Stimulated activated CD4-positive, alpha-beta T cell treated with anti-CD3 and anti-CD28 coated beads, Interleukin-12 subunit alpha, Interleukin-12 subunit beta, amount 100 ng/mL, for 48 hours (primary cell): ENCODE results near the gene MISFA.
A peak's percentile ranks its signal among the peaks of the same experiment; 100 is the strongest.
"Not testable (repeated sequence)": the region's sequence is repeated elsewhere in the genome, so short reads cannot be mapped to it uniquely, and the experiment has no call there.

Experiments
- DNase-seq, 3 donors: peaks; one replicate each; pipeline ENCODE4 v3.0.0-alpha.2; 2020; ENCODE audit warnings: low read depth in 2 of 3, low spot score in 1 of 3

MISFA gene

GRCh38 chr11:18617688-18618341 lies 18.2 kb downstream of the MISFA start:
- peak in 1 of 3 donors; percentile 32 for DNase-seq

DNA sequence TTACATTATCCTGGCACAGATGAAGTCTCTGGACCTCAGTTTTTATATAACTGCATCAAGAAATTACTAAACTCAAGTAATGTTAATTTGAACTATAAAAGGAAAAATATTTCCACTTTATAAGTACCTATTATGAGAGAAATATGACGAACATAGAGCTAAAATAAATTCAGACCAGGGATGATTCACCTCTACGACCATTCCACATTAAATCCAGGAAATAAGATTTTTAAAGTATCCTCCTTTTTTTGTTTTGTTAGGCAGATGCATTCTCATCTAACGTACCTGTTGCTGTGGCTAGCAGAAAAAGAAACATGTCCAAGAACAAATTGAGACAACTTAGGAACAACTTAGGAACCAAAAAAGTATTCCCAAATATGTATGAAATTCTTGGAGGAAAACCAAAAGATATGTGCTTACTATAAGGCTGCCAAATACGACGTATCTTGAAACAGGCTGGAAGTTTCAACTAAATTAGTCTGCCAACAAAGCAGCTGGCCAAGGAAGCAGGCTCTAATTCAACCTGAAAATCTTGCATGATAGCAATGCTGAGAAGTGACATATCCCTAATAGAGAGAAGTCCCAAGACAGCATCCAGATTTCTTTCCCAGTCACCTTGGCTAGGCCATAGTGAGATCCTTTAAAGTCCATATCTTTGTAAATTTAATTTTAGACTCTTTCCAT lies 18.9 kb downstream of the MISFA start:
- DNase-seq: no peak

GRCh38 chr11:18623707-18624106 lies 24.1 kb downstream of the MISFA start:
- no peak for DNase-seq

- no peak for DNase-seq
Observed at GRCh38 chr11:18624161-18624560, 24.6 kb downstream of the MISFA start.

DNA sequence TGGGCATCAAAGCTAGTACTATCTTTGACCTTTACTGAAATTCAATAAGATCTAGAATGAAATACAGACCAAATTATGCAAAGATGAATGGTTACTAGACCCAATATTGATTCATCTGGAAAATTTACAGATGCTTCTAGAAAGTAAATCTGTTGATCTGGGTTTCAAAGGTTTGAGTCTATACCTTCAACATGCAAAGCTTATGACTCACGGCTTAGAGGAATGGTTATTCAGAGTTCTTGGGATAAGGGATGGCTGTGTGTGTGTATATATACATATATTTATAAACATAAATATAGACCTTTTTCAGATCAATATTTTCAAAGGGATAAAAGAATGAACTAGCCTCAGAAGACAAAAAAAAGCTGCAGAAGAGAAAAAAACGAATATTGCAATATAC lies 33.3 kb downstream of the MISFA start:
- no peak for DNase-seq

GRCh38 chr11:18633256-18634139 lies 33.9 kb downstream of the MISFA start:
- DNase-seq: peak in 1 of 3 donors; percentile 13

DNA sequence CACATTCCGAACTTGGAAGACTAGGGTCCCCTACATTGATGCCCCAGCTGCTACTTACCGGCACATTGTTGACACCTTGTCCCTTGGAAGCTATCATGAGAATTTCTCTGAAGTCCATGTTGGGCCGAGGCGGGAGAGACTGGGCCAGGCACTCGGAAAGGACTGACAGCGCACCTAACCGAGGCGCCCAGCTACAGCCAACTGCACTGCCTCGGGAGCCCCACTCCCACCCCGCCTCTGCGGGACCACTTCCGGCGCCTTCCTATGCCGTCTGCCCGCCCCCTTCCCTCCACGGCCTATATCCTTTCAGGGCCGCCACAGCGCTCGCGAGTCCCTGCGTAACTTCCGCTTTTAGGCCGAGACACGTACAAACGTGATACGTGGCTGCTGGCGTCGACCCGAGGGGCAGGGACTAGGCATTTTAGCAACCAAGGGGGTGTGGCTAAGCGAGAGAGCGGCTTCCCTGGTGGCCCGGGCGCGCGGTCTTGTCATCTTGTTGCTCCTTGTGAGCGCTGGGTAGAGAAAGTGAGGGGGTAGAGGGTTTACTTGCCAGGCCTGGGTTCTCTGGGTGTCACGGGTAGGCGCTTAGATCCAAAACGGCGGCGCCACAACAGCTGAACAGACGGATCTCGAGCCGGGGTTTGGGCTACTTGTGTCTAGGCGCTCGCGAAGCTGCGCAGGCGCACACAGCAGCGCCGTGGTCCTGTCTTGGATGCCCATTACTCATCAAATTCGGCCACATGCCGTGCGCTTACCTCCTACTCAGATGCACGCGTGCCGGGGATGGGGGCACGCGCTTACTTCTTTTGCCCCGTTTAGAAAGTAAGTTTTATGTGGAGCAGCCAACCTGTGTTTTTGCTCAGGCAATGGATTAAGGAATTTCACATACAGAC lies 34.8 kb downstream of the MISFA start, which contains the start of gene SPTY2D1:
SPTY2D1 (minus strand) TSS at position 203 of the 893 bp plus-strand sequence; CDS start at position 118, 85 bp downstream.
- DNase-seq: peak; percentile 94 to 98 (median 96)

GRCh38 chr11:18641677-18642076 lies 42.1 kb downstream of the MISFA start:
- no peak for DNase-seq

DNA sequence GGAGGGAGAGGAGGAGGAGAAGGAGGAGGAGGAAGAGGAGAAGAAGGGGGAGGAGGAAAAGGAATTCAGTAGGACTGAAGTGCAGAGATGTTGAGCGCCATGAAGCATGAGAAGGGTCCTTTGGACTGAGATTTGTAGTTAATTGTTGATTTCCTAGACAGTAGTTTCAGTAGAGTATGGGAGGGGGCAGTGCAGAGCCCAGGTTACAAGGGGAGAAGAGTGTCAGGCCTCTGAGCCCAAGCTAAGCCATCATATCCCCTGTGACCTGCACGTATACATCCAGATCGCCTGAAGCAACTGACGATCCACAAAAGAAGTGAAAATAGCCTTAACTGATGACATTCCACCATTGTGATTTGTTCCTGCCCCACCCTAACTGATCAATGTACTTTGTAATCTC lies 43.4 kb downstream of the MISFA start:
- not testable (repeated sequence) for DNase-seq

DNA sequence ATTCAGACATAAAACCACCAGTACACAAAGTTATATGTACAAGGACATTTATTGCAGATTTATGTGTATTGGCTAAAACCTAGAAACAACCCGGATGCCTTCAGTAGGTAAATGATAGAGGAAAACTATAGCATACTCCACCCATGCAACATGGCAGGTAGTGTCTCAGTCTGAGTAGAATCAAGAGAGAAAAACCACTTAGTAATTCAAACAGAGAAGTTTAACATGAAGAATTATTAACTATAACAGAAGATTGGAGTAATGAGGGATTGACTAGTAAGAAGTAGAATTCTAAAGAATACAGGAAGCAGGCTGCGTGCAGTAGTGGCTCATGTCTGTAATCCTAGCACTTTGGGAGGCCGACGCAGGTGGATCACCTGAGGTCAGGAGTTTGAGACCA lies 50.8 kb downstream of the MISFA start:
- DNase-seq: no peak

- peak in 2 of 3 donors; percentile 36 to 64 for DNase-seq
Observed at GRCh38 chr11:18650859-18651557, 51.4 kb downstream of the MISFA start.
